Neuronal stem cell (in vitro differentiated cells): ENCODE measurements around the gene SH3YL1.

Experiments
- DNase-seq: peaks from one replicate; pipeline ENCODE4 v3.0.0-alpha.2; 2013; ENCODE audit warnings: low spot score
- H2AFZ ChIP-seq: one replicate; pipeline ENCODE4 v1.6.1; 2013; ENCODE audit warnings: mild to moderate bottlenecking, low read length, inconsistent platforms
- H2AK5ac ChIP-seq: 2 replicates; pipeline ENCODE4 v1.6.1; 2013; ENCODE audit warnings: low read depth, mild to moderate bottlenecking, inconsistent platforms, low read length, moderate library complexity, mixed read lengths
- H2BK120ac ChIP-seq: 2 replicates; pipeline ENCODE4 v1.6.1; 2013; ENCODE audit warnings: low read depth, mild to moderate bottlenecking, inconsistent platforms, low read length, moderate library complexity, mixed read lengths
- H2BK12ac ChIP-seq: one replicate; pipeline ENCODE4 v1.6.1; 2013; ENCODE audit warnings: low read length, inconsistent platforms
- H2BK15ac ChIP-seq: 2 replicates; pipeline ENCODE4 v1.6.1; 2013; ENCODE audit warnings: mild to moderate bottlenecking, low read length, inconsistent platforms, mixed read lengths
- H2BK5ac ChIP-seq: one replicate; pipeline ENCODE4 v1.6.1; 2013; ENCODE audit warnings: inconsistent platforms, mild to moderate bottlenecking, low read length, moderate library complexity
- H3K14ac ChIP-seq: one replicate; pipeline ENCODE4 v1.6.1; 2013; ENCODE audit warnings: low read length, inconsistent platforms
- H3K18ac ChIP-seq: 2 replicates; pipeline ENCODE4 v1.6.1; 2013; ENCODE audit warnings: low read length, inconsistent platforms
- H3K23ac ChIP-seq: 2 replicates; pipeline ENCODE4 v1.6.1; 2013; ENCODE audit warnings: low read depth, mild to moderate bottlenecking, mixed read lengths, low read length, inconsistent platforms; ENCODE audit not compliant: poor library complexity
- H3K27ac ChIP-seq: replicated peaks from 3 replicates; pipeline ENCODE4 v1.5.1; 2013; ENCODE audit warnings: low read length, inconsistent platforms
- H3K27me3 ChIP-seq, 3 experiments: 2 replicates each; pipeline ENCODE4 v1.6.1; 2013; ENCODE audit warnings: low read length in 3 of 3, mild to moderate bottlenecking in 2 of 3, inconsistent platforms in 1 of 3, low read depth in 1 of 3, mixed read lengths in 1 of 3, moderate library complexity in 1 of 3; ENCODE audit not compliant: control insufficient read depth in 3 of 3, insufficient read depth in 3 of 3
- H3K36me3 ChIP-seq, 2 donors: replicated peaks in 1 of 2; 2 replicates each; pipeline ENCODE4 v1.6.1; 2013; ENCODE audit warnings: low read length in 2 of 2; ENCODE audit not compliant: control insufficient read depth in 2 of 2, insufficient read depth in 2 of 2
- H3K4ac ChIP-seq: 2 replicates; pipeline ENCODE4 v1.6.1; 2013; ENCODE audit warnings: inconsistent platforms, mild to moderate bottlenecking, low read length, moderate library complexity
- H3K4me1 ChIP-seq, 2 donors: 1 replicate in 1 of 2; 2 replicates in 1 of 2; pipeline ENCODE4 v1.6.1; 2013; ENCODE audit warnings: low read length in 2 of 2, low read depth in 1 of 2; ENCODE audit not compliant: control insufficient read depth in 2 of 2, insufficient read depth in 1 of 2
- H3K4me2 ChIP-seq: one replicate; pipeline ENCODE4 v1.6.1; 2013; ENCODE audit warnings: mild to moderate bottlenecking, low read length, inconsistent platforms; ENCODE audit not compliant: insufficient read depth, poor library complexity, severe bottlenecking
- H3K4me3 ChIP-seq, 2 donors: 2 replicates each; pipeline ENCODE4 v1.5.1; 2013; ENCODE audit warnings: low read length in 2 of 2, mild to moderate bottlenecking in 2 of 2, inconsistent platforms in 1 of 2, moderate library complexity in 1 of 2
- H3K79me1 ChIP-seq: one replicate; pipeline ENCODE4 v1.6.1; 2013; ENCODE audit warnings: low read depth, mild to moderate bottlenecking, inconsistent platforms, low read length, moderate library complexity
- H3K9ac ChIP-seq: one replicate; pipeline ENCODE4 v1.6.1; 2013; ENCODE audit warnings: mild to moderate bottlenecking, low read depth, low read length, inconsistent platforms; ENCODE audit not compliant: poor library complexity
- H3K9me3 ChIP-seq, 2 donors: replicated peaks in 1 of 2; 2 replicates each; pipeline versions ENCODE3 to v1.6.1; 2013; ENCODE audit warnings: low read length in 2 of 2, mild to moderate bottlenecking in 2 of 2, inconsistent platforms in 1 of 2, low read depth in 1 of 2, mixed read lengths in 1 of 2, moderate library complexity in 1 of 2; ENCODE audit not compliant: control insufficient read depth in 2 of 2, insufficient read depth in 1 of 2
- H4K8ac ChIP-seq: one replicate; pipeline ENCODE4 v1.6.1; 2013; ENCODE audit warnings: low read depth, mild to moderate bottlenecking, inconsistent platforms, low read length, moderate library complexity
- H4K91ac ChIP-seq: one replicate; pipeline ENCODE4 v1.6.1; 2013; ENCODE audit warnings: low read length, low read depth, mild to moderate bottlenecking, inconsistent platforms; ENCODE audit not compliant: poor library complexity
- WGBS, 2 donors: extraction: QIAGEN DNeasy Blood & Tissue Kit; methylation state at CpG; one replicate each; pipeline ENCODE4 v1.1.7; 2013; ENCODE audit warnings: missing lambda C conversion rate in 2 of 2, mixed read lengths in 1 of 2; ENCODE audit not compliant: insufficient read length in 2 of 2, insufficient replicate concordance in 1 of 2; ENCODE audit errors: extremely low coverage in 2 of 2; 5-methylcytosine and 5-hydroxymethylcytosine counted together

Gene SH3YL1

GRCh38 chr2:263022-263738 is 652 bp downstream of the SH3YL1 start:
- Histone ChIP-seq H3K4me2 (peak overlapping the region; percentile 91), H3K23ac (no peak overlapping the region), H4K8ac (peak overlapping the region; percentile 30), H3K36me3 (peaks cover 2 to 69% of the 10 kb centered on the region in 2 donors), H2BK5ac (peak overlapping the region; percentile 39), H4K91ac (no peak overlapping the region), H2AK5ac (no peak overlapping the region), H3K27me3 (peaks cover 0 to 15% (median 13%) of the 10 kb centered on the region in 3 experiments), H3K4me3 (peak overlapping the region in 1 of 2 donors; percentile 95), H3K4ac (no peak overlapping the region), H3K27ac (no peak overlapping the region), H3K9me3 (peaks cover 16 to 49% of the 10 kb centered on the region in 2 donors), H2BK120ac (no peak overlapping the region), H2BK12ac (no peak overlapping the region), H3K18ac (no peak overlapping the region), H2BK15ac (no peak overlapping the region), H3K14ac (no peak overlapping the region), H3K79me1 (peaks cover 3% of the 10 kb centered on the region), H3K4me1 (peaks cover 8% of the 10 kb centered on the region in 2 donors), H2AFZ (no peak overlapping the region), H3K9ac (no peak overlapping the region)
- DNase-seq: no peak
- no CpG with 5 or more reads among the region's 42 CpGs for WGBS, 2 donors

- Histone ChIP-seq H3K79me1 (peaks cover 3% of the 10 kb centered on the region), H3K27me3 (peaks cover 0 to 15% (median 13%) of the 10 kb centered on the region in 3 experiments), H3K14ac (no peak overlapping the region), H3K23ac (no peak overlapping the region), H2BK120ac (no peak overlapping the region), H3K4me2 (no peak overlapping the region), H2AFZ (no peak overlapping the region), H4K8ac (no peak overlapping the region), H3K27ac (no peak overlapping the region), H2BK12ac (no peak overlapping the region), H4K91ac (no peak overlapping the region), H3K9me3 (peaks cover 16 to 59% of the 10 kb centered on the region in 2 donors), H3K4me3 (no peak overlapping the region), H2AK5ac (no peak overlapping the region), H3K9ac (no peak overlapping the region), H3K4ac (no peak overlapping the region), H3K4me1 (peaks cover 8% of the 10 kb centered on the region in 2 donors), H3K36me3 (peaks cover 2 to 59% of the 10 kb centered on the region in 2 donors), H2BK5ac (no peak overlapping the region), H2BK15ac (no peak overlapping the region), H3K18ac (no peak overlapping the region)
- DNase-seq: no peak
- no CpG with 5 or more reads among the region's 3 CpGs for whole genome bisulfite sequencing, 2 donors
Measured at GRCh38 chr2:262117-262516, 1.7 kb downstream of the SH3YL1 start.

- peaks cover 2 to 4% of the 10 kb centered on the region in 2 donors for H3K4me1 ChIP-seq
- no peak overlapping the region for H2BK5ac ChIP-seq
- no peak overlapping the region for H2BK120ac ChIP-seq
- peaks cover 0 to 15% (median 13%) of the 10 kb centered on the region in 3 experiments for H3K27me3 ChIP-seq
- H3K14ac ChIP-seq: no peak overlapping the region
- H3K4me3 ChIP-seq: no peak overlapping the region
- no peak overlapping the region for H3K23ac ChIP-seq
- no peak overlapping the region for H2AK5ac ChIP-seq
- DNase-seq: no peak
- peaks cover 0 to 47% of the 10 kb centered on the region in 2 donors for H3K36me3 ChIP-seq
- H2BK15ac ChIP-seq: no peak overlapping the region
- H3K18ac ChIP-seq: no peak overlapping the region
- WGBS, 2 donors: no CpG with 5 or more reads among the region's 6 CpGs
- H3K9me3 ChIP-seq: peaks cover 16 to 61% of the 10 kb centered on the region in 2 donors
- H2BK12ac ChIP-seq: no peak overlapping the region
- H3K4ac ChIP-seq: no peak overlapping the region
- peaks cover 3% of the 10 kb centered on the region for H3K79me1 ChIP-seq
- H3K27ac ChIP-seq: no peak overlapping the region
- H4K8ac ChIP-seq: no peak overlapping the region
- no peak overlapping the region for H4K91ac ChIP-seq
- no peak overlapping the region for H2AFZ ChIP-seq
- H3K9ac ChIP-seq: no peak overlapping the region
- H3K4me2 ChIP-seq: no peak overlapping the region
Measured at GRCh38 chr2:260507-261161, 3.2 kb downstream of the SH3YL1 start.

GRCh38 chr2:259789-260331 is 4.0 kb downstream of the SH3YL1 start:
- peaks cover 0 to 2% of the 10 kb centered on the region in 2 donors for H3K4me1 ChIP-seq
- no peak overlapping the region for H3K27ac ChIP-seq
- H2BK5ac ChIP-seq: no peak overlapping the region
- peaks cover 16 to 61% of the 10 kb centered on the region in 2 donors for H3K9me3 ChIP-seq
- H2AFZ ChIP-seq: no peak overlapping the region
- H2BK15ac ChIP-seq: no peak overlapping the region
- H2BK12ac ChIP-seq: no peak overlapping the region
- no peak overlapping the region for H4K8ac ChIP-seq
- peaks cover 0 to 47% of the 10 kb centered on the region in 2 donors for H3K36me3 ChIP-seq
- no peak overlapping the region for H3K14ac ChIP-seq
- H3K79me1 ChIP-seq: peaks cover under 1% of the 10 kb centered on the region
- H4K91ac ChIP-seq: no peak overlapping the region
- WGBS, 2 donors: no CpG with 5 or more reads among the region's 2 CpGs
- no peak overlapping the region for H3K9ac ChIP-seq
- H3K4me2 ChIP-seq: no peak overlapping the region
- H3K4ac ChIP-seq: no peak overlapping the region
- H2BK120ac ChIP-seq: no peak overlapping the region
- no peak overlapping the region for H3K23ac ChIP-seq
- H3K18ac ChIP-seq: no peak overlapping the region
- H3K4me3 ChIP-seq: no peak overlapping the region
- peaks cover 0 to 15% (median 13%) of the 10 kb centered on the region in 3 experiments for H3K27me3 ChIP-seq
- no peak for DNase-seq
- H2AK5ac ChIP-seq: no peak overlapping the region
